Fibroblast of lung (primary cell): ENCODE measurements around the gene SLC6A13. TPM values are rescaled to one million over a fixed set of nuclear protein-coding genes. Genes with fewer than 3 reads are reported as not detected.

Experiments used
- DNase-seq, 2 donors: peaks; one replicate each; pipeline versions ENCODE4 v3.0.0 to v3.0.0-alpha.2; 2010; ENCODE audit warnings: low read depth in 2 of 2
- H2AFZ ChIP-seq: 2 replicates; pipeline ENCODE4 v1.5.1; 2012; ENCODE audit warnings: low read length, control low read depth, inconsistent platforms
- H3K27ac ChIP-seq: 2 replicates; pipeline ENCODE4 v1.5.1; 2011; ENCODE audit warnings: low read length, control low read depth; ENCODE audit not compliant: insufficient read depth
- H3K27me3 ChIP-seq: 2 replicates; pipeline ENCODE4 v1.5.1; 2011; ENCODE audit warnings: mild to moderate bottlenecking, low read length; ENCODE audit not compliant: control insufficient read depth, insufficient read depth
- H3K36me3 ChIP-seq: 2 replicates; pipeline ENCODE4 v1.5.1; 2011; ENCODE audit warnings: low read length; ENCODE audit not compliant: control insufficient read depth, insufficient read depth
- H3K4me1 ChIP-seq: 2 replicates; pipeline ENCODE4 v1.5.1; 2011; ENCODE audit warnings: low read length; ENCODE audit not compliant: control insufficient read depth, insufficient read depth; ENCODE audit errors: extremely low read depth
- H3K4me2 ChIP-seq: 2 replicates; pipeline ENCODE4 v1.5.1; 2011; ENCODE audit warnings: low read length, control low read depth; ENCODE audit not compliant: insufficient read depth; ENCODE audit errors: extremely low read depth
- H3K4me3 ChIP-seq, 4 experiments: fragments of 200-600 bp in 1 of 4; sonication (generic) in 1 of 4; replicated peaks in 1 of 4; 2 replicates each; pipeline ENCODE4 v1.5.1; 2011 to 2016; ENCODE audit warnings: low read length in 4 of 4, low read depth in 3 of 4, mild to moderate bottlenecking in 3 of 4, control low read depth in 2 of 4, inconsistent platforms in 1 of 4, mixed read lengths in 1 of 4; ENCODE audit not compliant: insufficient read depth in 1 of 4; ENCODE audit errors: control extremely low read depth in 1 of 4
- H3K79me2 ChIP-seq: 2 replicates; pipeline ENCODE4 v1.5.1; 2012; ENCODE audit warnings: mild to moderate bottlenecking, low read length, inconsistent platforms; ENCODE audit not compliant: control insufficient read depth, insufficient read depth
- H3K9ac ChIP-seq: 2 replicates; pipeline ENCODE4 v1.5.1; 2011; ENCODE audit warnings: mild to moderate bottlenecking, low read length, control low read depth; ENCODE audit not compliant: insufficient read depth
- H3K9me3 ChIP-seq: 2 replicates; pipeline ENCODE4 v1.5.1; 2012; ENCODE audit warnings: low read depth, low read length; ENCODE audit not compliant: control insufficient read depth, insufficient read depth
- H4K20me1 ChIP-seq: 2 replicates; pipeline ENCODE4 v1.5.1; 2011; ENCODE audit warnings: low read length; ENCODE audit not compliant: control insufficient read depth, insufficient read depth; ENCODE audit errors: extremely low read depth
- CTCF ChIP-seq, 2 donors: IDR thresholded peaks in 1 of 2; conservative IDR thresholded peaks in 1 of 2; 1 replicate in 1 of 2; 2 replicates in 1 of 2; pipeline ENCODE4 v1.5.1; 2011 to 2012; ENCODE audit warnings: low read length in 2 of 2, control low read depth in 1 of 2, inconsistent platforms in 1 of 2, low read depth in 1 of 2, mild to moderate bottlenecking in 1 of 2
- EZH2 ChIP-seq: IDR thresholded peaks from 2 replicates; pipeline ENCODE4 v1.5.1; 2012; ENCODE audit warnings: low read length, control low read depth, mild to moderate bottlenecking; ENCODE audit errors: missing control alignments
- polyA plus RNA-seq, 2 donors: library from polyadenylated mRNA; depleted of rRNA in 1 of 2; stranded (reverse) in 1 of 2; unstranded in 1 of 2; fragments of >200 nt; gene quantifications; 2 replicates each; pipeline ENCODE4 v1.2.1, GENCODE V29; 2011 to 2012; ENCODE audit warnings: missing spikeins in 1 of 2
- total RNA-seq: library from RNA; depleted of rRNA; stranded (reverse); fragments of >200 nt; gene quantifications from 2 replicates; pipeline ENCODE4 v1.2.1, GENCODE V29; 2014

Gene SLC6A13
- total and polyA plus RNA-seq, 2 donors (not counting 1 experiment from before 2014, with no cell fraction given) = not detected

GRCh38 chr12:211142-211465 is 51.5 kb downstream of the SLC6A13 start:
- no peaks in the 10 kb centered on the region for H3K4me1 ChIP-seq
- no peak overlapping the region for H2AFZ ChIP-seq
- peaks cover 17% of the 10 kb centered on the region for H3K27me3 ChIP-seq
- no peak overlapping the region for H3K4me2 ChIP-seq
- H4K20me1 ChIP-seq = no peaks in the 10 kb centered on the region
- no peaks in the 10 kb centered on the region for H3K9me3 ChIP-seq
- H3K27ac ChIP-seq = no peak overlapping the region
- H3K36me3 ChIP-seq = no peaks in the 10 kb centered on the region
- no peak overlapping the region for H3K9ac ChIP-seq
- TF ChIP-seq CTCF (conservative IDR thresholded peaks at IDR 0.05 in 1 of 2, IDR thresholded peaks at IDR 0.05 in 1 of 2; ENCODE audit: low read depth in 1 of 2, low read length in 2 of 2) (no peak), EZH2 (no peak)
- H3K4me3 ChIP-seq = no peak overlapping the region
- H3K79me2 ChIP-seq = no peaks in the 10 kb centered on the region
- no peak for DNase-seq

GRCh38 chr12:210277-211141 is 52.1 kb downstream of the SLC6A13 start:
- Histone ChIP-seq H2AFZ (no peak overlapping the region), H3K27ac (no peak overlapping the region), H3K4me1 (no peaks in the 10 kb centered on the region), H3K9ac (no peak overlapping the region), H3K9me3 (no peaks in the 10 kb centered on the region), H3K79me2 (no peaks in the 10 kb centered on the region), H3K36me3 (no peaks in the 10 kb centered on the region), H3K27me3 (peaks cover 15% of the 10 kb centered on the region), H3K4me2 (no peak overlapping the region), H4K20me1 (no peaks in the 10 kb centered on the region), H3K4me3 (no peak overlapping the region)
- TF ChIP-seq EZH2 (no peak), CTCF (conservative IDR thresholded peaks at IDR 0.05 in 1 of 2, IDR thresholded peaks at IDR 0.05 in 1 of 2; ENCODE audit: low read depth in 1 of 2, low read length in 2 of 2) (no peak)
- DNase-seq = no peak

- Histone ChIP-seq H3K4me3 (no peak overlapping the region), H4K20me1 (no peaks in the 10 kb centered on the region), H3K36me3 (no peaks in the 10 kb centered on the region), H3K79me2 (no peaks in the 10 kb centered on the region), H3K27ac (no peak overlapping the region), H3K4me2 (no peak overlapping the region), H3K9ac (no peak overlapping the region), H2AFZ (no peak overlapping the region), H3K9me3 (no peaks in the 10 kb centered on the region), H3K4me1 (no peaks in the 10 kb centered on the region), H3K27me3 (peaks cover 14% of the 10 kb centered on the region)
- TF ChIP-seq EZH2 (no peak), CTCF (conservative IDR thresholded peaks at IDR 0.05 in 1 of 2, IDR thresholded peaks at IDR 0.05 in 1 of 2; ENCODE audit: low read depth in 1 of 2, low read length in 2 of 2) (no peak)
- DNase-seq = no peak
Observed at GRCh38 chr12:209851-210250, 52.8 kb downstream of the SLC6A13 start.
